ENCODE measurements around the gene CTSF. TPM values are rescaled to one million over a fixed set of nuclear protein-coding genes. Genes with fewer than 3 reads are reported as not detected.

The CTSF gene
- total and polyA plus RNA-seq, 2 donors (not counting 1 experiment from before 2014, with no cell fraction given), result 16.6 to 20.9 TPM

- no peaks in the 10 kb centered on the region for H3K9me3 ChIP-seq (ENCODE audit: control extremely low read depth in 1 of 3, control insufficient read depth in 2 of 3, insufficient read depth in 1 of 3, low read length in 2 of 3)
- intact Hi-C loops (cut with micrococcal nuclease), result loop anchor here (1.0 kb wide), 1 partner anchor 135 kb away; no protein-coding TSS in a partner anchor
- peaks cover 26 to 34% of the 10 kb centered on the region in 2 donors for H3K4me1 ChIP-seq (ENCODE audit: control insufficient read depth in 2 of 2, insufficient read depth in 2 of 2, low read length in 2 of 2)
- H2AFZ ChIP-seq (ENCODE audit: insufficient read depth, low read depth, low read length, poor library complexity, severe bottlenecking), result peak overlapping the region; percentile 72
- peak overlapping the region; percentile 61 to 91 for H3K27ac ChIP-seq (ENCODE audit: low read length in 2 of 2)
- peaks cover 42% of the 10 kb centered on the region for H3K4me1 Mint-ChIP-seq
- 19% methylated on average over 25 of the region's 26 CpGs for WGBS (ENCODE audit: insufficient coverage)
- peak overlapping the region in 3 of 5 experiments; percentile 24 to 45 (median 27) for H3K4me3 ChIP-seq (ENCODE audit: control extremely low read depth in 1 of 5, extremely low read depth in 1 of 5, insufficient read depth in 1 of 5, low read depth in 2 of 5, low read length in 4 of 5)
- H4K20me1 ChIP-seq (ENCODE audit: control insufficient read depth, insufficient read depth, low read length, poor library complexity, severe bottlenecking), result no peaks in the 10 kb centered on the region
- H3K4me3 Mint-ChIP-seq, result peak overlapping the region; percentile 84
- TF ChIP-seq EZH2 (IDR thresholded peaks at IDR 0.05; ENCODE audit: borderline replicate concordance, insufficient read depth, low read depth, low read length, poor library complexity, severe bottlenecking) (no peak), CTCF (IDR thresholded peaks at IDR 0.05) (peak; percentile 67)
- DNase-seq, result peak; percentile 88
- peak overlapping the region; percentile 100 for H3K4me2 ChIP-seq (replicated peaks; ENCODE audit: low read depth, low read length, poor library complexity, severe bottlenecking)
- no peaks in the 10 kb centered on the region for H3K9me3 Mint-ChIP-seq (ENCODE audit: insufficient read depth)
- H3K79me2 ChIP-seq (ENCODE audit: control insufficient read depth, insufficient read depth, low read length), result peaks cover 10% of the 10 kb centered on the region
- no peaks in the 10 kb centered on the region for H3K27me3 Mint-ChIP-seq
- H3K27ac Mint-ChIP-seq, result peak overlapping the region; percentile 89
- H3K27me3 ChIP-seq (replicated peaks in 1 of 4; ENCODE audit: control extremely low read depth in 1 of 4, control insufficient read depth in 3 of 4, insufficient read depth in 4 of 4, low read length in 3 of 4), result no peaks in the 10 kb centered on the region
- CTCF ChIA-PET, result interaction anchor here (1.1 to 6.4 kb wide), 2 partner anchors 135 to 137 kb away, joined by 3 to 58 read pairs; partner anchors contain the start of gene RBM4B
- POLR2A ChIA-PET, result no interaction called here
- H3K9ac ChIP-seq (ENCODE audit: low read length), result peak overlapping the region; percentile 33
- peaks cover 0 to 27% of the 10 kb centered on the region in 2 experiments for H3K36me3 ChIP-seq (replicated peaks in 1 of 2; ENCODE audit: control extremely low read depth in 1 of 2, control insufficient read depth in 1 of 2, extremely low read depth in 1 of 2, insufficient read depth in 2 of 2, low read length in 1 of 2)
- ATAC-seq (ENCODE audit: low read depth), result peak; percentile 59
These were observed 24.9 kb downstream of the CTSF start for GRCh38 chr11:66543263-66544107.

GRCh38 chr11:66542362-66542761 lies 26.0 kb downstream of the CTSF start:
- Histone ChIP-seq H3K27me3 (replicated peaks in 1 of 4; ENCODE audit: control extremely low read depth in 1 of 4, control insufficient read depth in 3 of 4, insufficient read depth in 4 of 4, low read length in 3 of 4) (no peaks in the 10 kb centered on the region), H2AFZ (ENCODE audit: insufficient read depth, low read depth, low read length, poor library complexity, severe bottlenecking) (no peak overlapping the region), H3K4me3 (ENCODE audit: control extremely low read depth in 1 of 5, extremely low read depth in 1 of 5, insufficient read depth in 1 of 5, low read depth in 2 of 5, low read length in 4 of 5) (no peak overlapping the region), H3K36me3 (replicated peaks in 1 of 2; ENCODE audit: control extremely low read depth in 1 of 2, control insufficient read depth in 1 of 2, extremely low read depth in 1 of 2, insufficient read depth in 2 of 2, low read length in 1 of 2) (peaks cover 0 to 28% of the 10 kb centered on the region in 2 experiments), H3K79me2 (ENCODE audit: control insufficient read depth, insufficient read depth, low read length) (peaks cover 10% of the 10 kb centered on the region), H3K27ac (ENCODE audit: low read length in 2 of 2) (peak overlapping the region in 1 of 2 donors; percentile 91), H4K20me1 (ENCODE audit: control insufficient read depth, insufficient read depth, low read length, poor library complexity, severe bottlenecking) (no peaks in the 10 kb centered on the region), H3K4me1 (ENCODE audit: control insufficient read depth in 2 of 2, insufficient read depth in 2 of 2, low read length in 2 of 2) (peaks cover 26 to 34% of the 10 kb centered on the region in 2 donors), H3K9me3 (ENCODE audit: control extremely low read depth in 1 of 3, control insufficient read depth in 2 of 3, insufficient read depth in 1 of 3, low read length in 2 of 3) (no peaks in the 10 kb centered on the region), H3K4me2 (replicated peaks; ENCODE audit: low read depth, low read length, poor library complexity, severe bottlenecking) (no peak overlapping the region), H3K9ac (ENCODE audit: low read length) (no peak overlapping the region)
- Mint-ChIP-seq H3K4me3 (no peak overlapping the region), H3K27me3 (no peaks in the 10 kb centered on the region), H3K27ac (peak overlapping the region; percentile 78), H3K9me3 (ENCODE audit: insufficient read depth) (no peaks in the 10 kb centered on the region), H3K4me1 (peaks cover 42% of the 10 kb centered on the region)
- ChIA-PET CTCF (interaction anchor here (6.4 kb wide), 1 partner anchor 136 kb away, joined by 58 read pairs; the partner anchor contains the start of gene RBM4B), POLR2A (interaction anchor here (0.6 kb wide), 1 partner anchor 72 kb away, joined by 3 read pairs; no protein-coding TSS in a partner anchor)
- 87% methylated on average over 10 of the region's 10 CpGs for WGBS (ENCODE audit: insufficient coverage)
- ATAC-seq (ENCODE audit: low read depth), result no peak
- TF ChIP-seq EZH2 (IDR thresholded peaks at IDR 0.05; ENCODE audit: borderline replicate concordance, insufficient read depth, low read depth, low read length, poor library complexity, severe bottlenecking), result no peak
- no peak for TF ChIP-seq CTCF (IDR thresholded peaks at IDR 0.05)
- DNase-seq, result no peak
- intact Hi-C loops (cut with micrococcal nuclease), result no loop called here
